GM10266 (cell line): ENCODE measurements around the gene ZNF445.

Experiments used
- DNase-seq: peaks from one replicate; pipeline ENCODE4 v3.0.0; 2012; ENCODE audit errors: extremely low spot score
- TF ChIP-seq, protein P1 (sequence below): IDR thresholded peaks from 2 replicates; pipeline ENCODE4 v1.5.1; 2012; ENCODE audit warnings: mild to moderate bottlenecking, low read depth; ENCODE audit not compliant: control insufficient read depth, insufficient read depth; ENCODE audit errors: missing control alignments

Gene ZNF445

DNA sequence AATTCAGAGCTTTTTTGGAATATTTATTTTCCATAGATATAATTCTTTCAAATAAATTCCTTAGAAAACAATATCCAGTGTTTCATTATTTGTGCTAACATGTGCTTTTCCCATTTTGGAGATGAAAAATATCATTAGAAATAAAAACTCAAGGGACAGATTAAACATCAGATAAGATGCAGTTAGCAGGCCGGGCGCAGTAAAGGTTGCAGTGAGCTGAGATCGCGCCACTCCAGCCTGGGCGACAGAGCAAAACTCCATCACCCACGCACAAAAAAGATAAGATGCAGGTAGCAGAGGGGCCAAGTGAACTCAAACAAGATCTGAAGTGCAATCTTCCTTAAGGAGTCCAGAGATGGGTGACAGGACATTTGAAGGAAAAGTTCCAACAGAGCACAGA lies 48.0 kb downstream of the ZNF445 start:
- no peak for DNase-seq
- TF ChIP-seq, protein P1, sequence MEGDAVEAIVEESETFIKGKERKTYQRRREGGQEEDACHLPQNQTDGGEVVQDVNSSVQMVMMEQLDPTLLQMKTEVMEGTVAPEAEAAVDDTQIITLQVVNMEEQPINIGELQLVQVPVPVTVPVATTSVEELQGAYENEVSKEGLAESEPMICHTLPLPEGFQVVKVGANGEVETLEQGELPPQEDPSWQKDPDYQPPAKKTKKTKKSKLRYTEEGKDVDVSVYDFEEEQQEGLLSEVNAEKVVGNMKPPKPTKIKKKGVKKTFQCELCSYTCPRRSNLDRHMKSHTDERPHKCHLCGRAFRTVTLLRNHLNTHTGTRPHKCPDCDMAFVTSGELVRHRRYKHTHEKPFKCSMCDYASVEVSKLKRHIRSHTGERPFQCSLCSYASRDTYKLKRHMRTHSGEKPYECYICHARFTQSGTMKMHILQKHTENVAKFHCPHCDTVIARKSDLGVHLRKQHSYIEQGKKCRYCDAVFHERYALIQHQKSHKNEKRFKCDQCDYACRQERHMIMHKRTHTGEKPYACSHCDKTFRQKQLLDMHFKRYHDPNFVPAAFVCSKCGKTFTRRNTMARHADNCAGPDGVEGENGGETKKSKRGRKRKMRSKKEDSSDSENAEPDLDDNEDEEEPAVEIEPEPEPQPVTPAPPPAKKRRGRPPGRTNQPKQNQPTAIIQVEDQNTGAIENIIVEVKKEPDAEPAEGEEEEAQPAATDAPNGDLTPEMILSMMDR, result no peak

DNA sequence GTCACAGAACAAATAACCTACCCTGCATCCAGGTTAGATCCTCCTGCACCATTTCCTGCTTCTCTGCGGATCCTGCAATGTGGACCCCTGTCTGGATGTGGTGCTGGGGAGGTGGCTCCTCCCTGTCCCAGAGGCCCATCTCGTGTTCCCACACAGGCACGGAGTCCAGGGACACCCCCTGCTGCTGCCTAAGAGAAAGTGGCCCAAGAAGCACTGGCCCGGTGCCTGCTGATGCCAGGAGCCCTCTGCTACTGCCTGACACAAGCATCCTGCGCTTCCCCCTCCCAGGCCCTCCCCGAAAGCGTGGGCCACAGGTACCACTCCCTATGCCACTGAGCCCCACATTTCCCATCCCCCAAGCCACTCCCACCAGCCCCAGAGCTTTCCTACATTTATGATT lies 48.6 kb downstream of the ZNF445 start:
- DNase-seq, result no peak
- TF ChIP-seq, protein P1, result no peak

DNA sequence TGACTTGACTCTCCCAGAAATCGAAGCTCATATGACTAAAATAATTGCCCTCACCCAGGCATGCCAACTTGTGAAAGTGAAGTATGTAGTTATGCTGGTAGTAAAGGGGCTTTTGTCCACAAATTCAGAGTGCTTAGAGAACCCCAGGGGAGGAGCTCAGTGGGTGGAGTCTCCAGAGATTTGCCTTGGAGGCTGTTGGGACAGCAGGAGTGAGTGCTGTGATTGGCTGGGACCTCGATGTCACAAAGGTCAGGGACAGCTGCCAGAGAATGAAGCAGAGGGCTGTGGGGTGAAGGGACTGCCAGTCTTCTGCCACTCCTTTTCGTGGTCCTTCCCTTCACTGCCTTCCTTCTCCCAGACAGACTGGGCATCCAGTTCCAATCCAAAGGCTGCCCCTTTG lies 49.8 kb downstream of the ZNF445 start:
- TF ChIP-seq, protein P1, result no peak
- DNase-seq, result no peak

DNA sequence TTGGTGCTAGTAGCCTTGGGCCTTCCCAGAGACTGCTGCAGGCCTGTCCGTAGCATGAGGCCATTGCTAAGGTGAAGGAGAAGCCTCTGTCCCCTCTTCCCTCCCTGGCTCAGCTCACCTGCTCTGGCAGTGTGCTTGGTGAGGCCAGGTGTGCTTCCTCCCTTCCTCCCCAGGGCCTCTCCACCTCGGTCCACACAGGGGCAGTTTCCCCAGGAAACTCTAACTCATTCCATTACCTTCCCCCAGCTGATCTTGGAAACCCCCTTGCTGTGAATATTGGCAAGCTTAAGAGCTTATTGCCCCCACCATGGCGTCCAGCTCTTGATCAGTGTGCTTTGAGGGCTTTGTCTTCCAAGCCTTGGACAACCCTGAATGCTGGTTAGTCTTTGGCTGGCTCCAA lies 52.7 kb downstream of the ZNF445 start:
- TF ChIP-seq, protein P1, result no peak
- DNase-seq, result peak; percentile 27

DNA sequence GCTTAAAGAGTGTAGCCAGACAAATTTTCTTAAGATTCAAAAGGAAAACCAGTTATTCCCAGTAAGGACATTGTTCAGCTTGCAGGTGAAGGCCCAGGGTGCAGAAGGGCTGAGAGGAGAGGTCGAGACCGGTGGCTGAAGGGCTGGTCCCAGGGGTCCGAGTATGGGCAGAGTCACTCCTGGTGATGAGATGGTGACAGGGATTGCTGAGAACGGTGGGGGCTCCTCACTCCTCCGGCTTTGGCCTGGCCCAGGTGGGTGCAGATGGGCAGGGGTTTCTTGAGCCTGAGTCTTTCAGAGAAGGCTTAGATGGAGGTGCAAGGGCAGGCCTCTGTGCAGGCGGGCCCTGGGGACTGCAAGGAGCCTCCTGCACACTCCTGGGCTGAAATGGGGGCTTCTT lies 56.2 kb downstream of the ZNF445 start:
- TF ChIP-seq, protein P1, result no peak
- DNase-seq, result no peak

DNA sequence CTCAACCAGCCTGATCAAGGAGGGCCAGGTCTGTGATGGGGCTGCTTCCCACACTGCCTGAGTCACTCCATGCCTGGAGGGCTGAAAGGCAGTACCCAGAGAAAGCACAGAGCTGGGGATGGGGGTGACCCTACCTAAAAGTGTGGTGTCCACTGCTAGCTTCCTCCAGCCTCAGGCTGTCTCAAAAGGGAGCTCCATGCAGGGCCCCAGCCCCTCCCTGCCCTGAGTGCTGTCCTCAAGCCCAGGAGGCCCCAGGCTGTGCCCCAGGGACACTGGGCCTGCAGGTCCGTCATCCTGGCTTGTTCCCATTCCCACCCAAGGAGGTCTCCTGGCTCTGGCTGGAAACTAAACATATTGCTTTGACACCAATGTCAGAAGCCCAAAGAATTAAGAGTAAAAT lies 56.8 kb downstream of the ZNF445 start:
- TF ChIP-seq, protein P1, result no peak
- no peak for DNase-seq

DNA sequence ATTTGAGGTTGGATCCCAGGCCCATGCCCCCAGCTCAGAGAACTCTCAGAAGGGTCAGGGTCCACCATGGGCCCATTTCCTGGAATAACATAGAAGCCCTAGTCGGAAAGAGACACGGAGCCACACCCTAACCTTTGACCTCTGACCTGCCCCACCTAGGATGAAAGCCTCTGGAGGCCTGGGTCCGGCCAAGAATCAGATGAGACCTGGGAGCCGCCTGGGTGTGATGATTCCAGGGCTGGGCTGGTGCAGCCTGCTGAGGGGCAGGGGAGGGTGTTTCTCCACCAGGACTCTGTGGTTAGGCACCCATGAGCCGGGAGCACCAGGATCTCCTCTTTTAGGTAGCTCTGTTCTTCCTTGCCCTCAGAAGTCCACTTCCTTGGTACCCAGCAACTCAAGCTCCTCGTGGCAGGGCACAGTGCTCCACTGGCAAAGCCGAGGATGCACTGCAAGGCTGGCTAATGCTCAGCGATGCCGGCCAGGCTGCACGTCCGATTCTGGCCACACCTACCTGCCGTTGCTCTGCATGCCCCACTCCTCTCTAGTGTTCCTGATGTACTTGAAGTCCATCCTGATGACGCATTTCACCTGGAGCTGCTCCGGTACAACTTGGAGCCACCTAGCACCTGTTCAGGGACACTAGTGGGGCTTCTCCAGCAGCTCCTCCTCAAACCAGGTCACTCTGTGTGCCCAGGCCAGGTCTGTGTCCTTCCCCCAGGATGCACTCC lies 57.4 kb downstream of the ZNF445 start:
- DNase-seq, result no peak
- TF ChIP-seq, protein P1, result no peak
